HG03039 (cell line): ENCODE data around the gene CD79A.

Experiments
- ATAC-seq: cut with Tn5 transposase; IDR thresholded peaks from one replicate; pipeline ENCODE4 v1.9.1; 2021; ENCODE audit warnings: mild to moderate bottlenecking, moderate library complexity; ENCODE audit not compliant: unreplicated experiment

Gene CD79A

GRCh38 chr19:41929536-41930071 is 52.5 kb downstream of the CD79A start:
- ATAC-seq: no peak

GRCh38 chr19:41930322-41930722 is 53.2 kb downstream of the CD79A start:
- no peak for ATAC-seq
